Glutamatergic neuron (in vitro differentiated cells): ENCODE measurements around the gene TNFRSF8. TPM values are rescaled to one million over a fixed set of nuclear protein-coding genes. Genes with fewer than 3 reads are reported as not detected.

ENCODE experiments used
- DNase-seq: peaks from one replicate; pipeline ENCODE4 v3.0.0; 2022
- H3K27ac Mint-ChIP-seq: one replicate; pipeline ENCODE4 v1.8.0; 2020; ENCODE audit warnings: mild to moderate bottlenecking, mixed read lengths, inconsistent platforms; ENCODE audit not compliant: unreplicated experiment
- H3K27me3 Mint-ChIP-seq: one replicate; pipeline ENCODE4 v1.8.0; 2020; ENCODE audit warnings: mild to moderate bottlenecking, moderate library complexity, mixed read lengths, inconsistent platforms; ENCODE audit not compliant: unreplicated experiment
- H3K36me3 Mint-ChIP-seq: one replicate; pipeline ENCODE4 v1.8.0; 2020; ENCODE audit warnings: mild to moderate bottlenecking, mixed read lengths, inconsistent platforms; ENCODE audit not compliant: unreplicated experiment
- H3K4me1 Mint-ChIP-seq: one replicate; pipeline ENCODE4 v1.8.0; 2020; ENCODE audit warnings: mild to moderate bottlenecking, low read depth, mixed read lengths, inconsistent platforms; ENCODE audit not compliant: unreplicated experiment
- H3K4me3 Mint-ChIP-seq: one replicate; pipeline ENCODE4 v1.8.0; 2020; ENCODE audit warnings: mild to moderate bottlenecking, mixed read lengths, inconsistent platforms; ENCODE audit not compliant: unreplicated experiment
- H3K9me3 Mint-ChIP-seq: one replicate; pipeline ENCODE4 v1.8.0; 2020; ENCODE audit warnings: mild to moderate bottlenecking, moderate library complexity, mixed read lengths, inconsistent platforms; ENCODE audit not compliant: unreplicated experiment
- CTCF ChIP-seq: fragments of 200-600 bp; sonication (generic); IDR thresholded peaks from one replicate; pipeline ENCODE4 v1.5.0; 2021; ENCODE audit not compliant: partially characterized antibody, unreplicated experiment
- total RNA-seq: library from RNA; stranded (reverse); fragmentation: NEBNext Ultra II Directional; extraction: Animal tissue kit (Norgen Biotek cat#: 25700); gene quantifications from one replicate; pipeline ENCODE4 v1.2.1, GENCODE V29; 2021; ENCODE audit not compliant: unreplicated experiment

Gene TNFRSF8
- total RNA-seq, 1 donor from 2014 or later, result not detected

GRCh38 chr1:12155328-12155727 is 92.2 kb downstream of the TNFRSF8 start:
- Mint-ChIP-seq H3K4me1 (no peaks in the 10 kb centered on the region), H3K36me3 (no peaks in the 10 kb centered on the region), H3K27ac (no peak overlapping the region), H3K4me3 (no peak overlapping the region), H3K9me3 (peaks cover 4% of the 10 kb centered on the region), H3K27me3 (peaks cover 5% of the 10 kb centered on the region)
- DNase-seq, result no peak
- no peak for TF ChIP-seq CTCF

DNA sequence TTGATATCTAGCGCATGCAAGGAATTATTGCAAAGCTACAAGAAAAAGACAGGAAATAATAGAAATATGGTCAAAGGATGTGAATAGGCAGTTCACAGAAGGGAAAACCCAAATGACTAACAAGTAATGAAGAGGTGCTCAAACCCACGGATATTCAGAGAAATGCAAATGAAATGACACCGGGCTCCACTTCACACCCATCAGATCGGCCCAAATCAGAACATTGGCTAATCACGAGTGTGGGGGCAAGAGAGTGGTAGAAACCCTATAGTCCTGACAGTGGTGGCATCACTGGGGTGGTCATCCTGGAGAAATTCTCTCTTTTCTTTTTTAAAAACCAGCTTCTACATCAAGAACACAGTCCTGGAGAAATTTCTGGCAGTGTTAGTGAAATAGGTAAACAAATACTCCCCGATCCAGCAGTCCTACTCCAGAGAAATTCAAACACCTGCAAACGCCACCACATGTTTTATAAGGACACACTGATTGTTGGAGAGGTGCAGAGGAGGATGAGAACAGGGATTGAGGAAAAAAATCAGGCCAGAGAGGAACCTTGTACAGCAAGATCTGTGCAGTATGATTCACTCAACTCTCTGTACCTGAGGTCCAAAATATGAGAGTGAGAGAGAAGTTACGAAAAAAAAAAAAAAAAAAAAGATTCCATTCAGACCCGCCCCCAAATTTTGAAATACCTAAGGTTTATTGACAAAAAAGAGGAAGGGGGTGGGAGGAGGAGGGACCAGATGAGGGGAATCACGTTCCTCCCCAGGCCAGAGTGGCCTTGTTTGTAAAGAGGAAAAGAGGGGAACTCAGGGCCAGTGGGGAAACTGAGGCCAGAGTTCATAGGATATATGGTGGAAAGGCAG is 94.5 kb downstream of the TNFRSF8 start:
- no peaks in the 10 kb centered on the region for H3K4me1 Mint-ChIP-seq
- no peak overlapping the region for H3K4me3 Mint-ChIP-seq
- no peak for TF ChIP-seq CTCF

GRCh38 chr1:12158357-12159092 is 95.4 kb downstream of the TNFRSF8 start:
- Mint-ChIP-seq H3K27ac (no peak overlapping the region), H3K27me3 (peaks cover 3% of the 10 kb centered on the region), H3K4me1 (no peaks in the 10 kb centered on the region), H3K9me3 (peaks cover 5% of the 10 kb centered on the region), H3K4me3 (no peak overlapping the region), H3K36me3 (no peaks in the 10 kb centered on the region)
- DNase-seq, result no peak
- no peak for TF ChIP-seq CTCF

More for the DNA sequence above, 94.5 kb downstream of the TNFRSF8 start:
- H3K27me3 Mint-ChIP-seq, result peaks cover 2% of the 10 kb centered on the region
- H3K36me3 Mint-ChIP-seq, result no peaks in the 10 kb centered on the region
- no peak for DNase-seq
- H3K27ac Mint-ChIP-seq, result no peak overlapping the region
- H3K9me3 Mint-ChIP-seq, result peaks cover 1% of the 10 kb centered on the region

DNA sequence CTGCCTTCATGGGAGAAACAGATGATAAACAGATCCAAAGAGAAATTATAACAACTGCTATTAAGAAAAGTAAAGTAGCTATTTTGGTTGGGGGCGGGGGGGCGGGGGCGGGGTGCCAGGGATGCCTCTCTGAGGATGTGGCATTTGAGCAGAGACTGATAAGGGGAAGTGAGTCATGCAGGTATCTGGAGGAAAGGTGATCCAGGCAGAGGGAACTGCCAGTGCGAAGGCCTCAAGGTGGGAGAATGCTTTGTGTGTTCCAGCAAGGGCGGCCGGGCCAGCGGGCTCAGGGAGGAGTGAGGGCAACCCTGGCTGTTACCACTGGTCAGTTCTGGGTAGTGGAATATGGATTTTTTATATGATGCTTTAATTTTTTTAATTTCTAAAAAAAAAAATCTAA is 96.7 kb downstream of the TNFRSF8 start:
- no peak for DNase-seq
- Mint-ChIP-seq H3K9me3 (peaks cover 5% of the 10 kb centered on the region), H3K36me3 (no peaks in the 10 kb centered on the region), H3K27me3 (peaks cover 3% of the 10 kb centered on the region), H3K27ac (no peak overlapping the region), H3K4me3 (no peak overlapping the region), H3K4me1 (no peaks in the 10 kb centered on the region)
- TF ChIP-seq CTCF, result no peak

GRCh38 chr1:12161324-12161661 is 98.2 kb downstream of the TNFRSF8 start:
- Mint-ChIP-seq H3K27ac (no peak overlapping the region), H3K4me3 (no peak overlapping the region), H3K4me1 (no peaks in the 10 kb centered on the region), H3K9me3 (peaks cover 7% of the 10 kb centered on the region), H3K36me3 (no peaks in the 10 kb centered on the region), H3K27me3 (peaks cover 4% of the 10 kb centered on the region)
- no peak for DNase-seq
- TF ChIP-seq CTCF, result no peak
